GM19467 (cell line): ENCODE measurements around the gene STAT5B.
"Not testable (repeated sequence)": the region's sequence is repeated elsewhere in the genome, so short reads cannot be mapped to it uniquely, and the experiment has no call there.

Experiments
- ATAC-seq: cut with Tn5 transposase; IDR thresholded peaks from one replicate; pipeline ENCODE4 v1.9.1; 2021; ENCODE audit warnings: mild to moderate bottlenecking, moderate library complexity; ENCODE audit not compliant: unreplicated experiment

The STAT5B gene

GRCh38 chr17:42307362-42307927, 31.3 kb upstream of the STAT5B start:
- no peak for ATAC-seq

GRCh38 chr17:42306385-42306667, 30.1 kb upstream of the STAT5B start:
- no peak for ATAC-seq

DNA sequence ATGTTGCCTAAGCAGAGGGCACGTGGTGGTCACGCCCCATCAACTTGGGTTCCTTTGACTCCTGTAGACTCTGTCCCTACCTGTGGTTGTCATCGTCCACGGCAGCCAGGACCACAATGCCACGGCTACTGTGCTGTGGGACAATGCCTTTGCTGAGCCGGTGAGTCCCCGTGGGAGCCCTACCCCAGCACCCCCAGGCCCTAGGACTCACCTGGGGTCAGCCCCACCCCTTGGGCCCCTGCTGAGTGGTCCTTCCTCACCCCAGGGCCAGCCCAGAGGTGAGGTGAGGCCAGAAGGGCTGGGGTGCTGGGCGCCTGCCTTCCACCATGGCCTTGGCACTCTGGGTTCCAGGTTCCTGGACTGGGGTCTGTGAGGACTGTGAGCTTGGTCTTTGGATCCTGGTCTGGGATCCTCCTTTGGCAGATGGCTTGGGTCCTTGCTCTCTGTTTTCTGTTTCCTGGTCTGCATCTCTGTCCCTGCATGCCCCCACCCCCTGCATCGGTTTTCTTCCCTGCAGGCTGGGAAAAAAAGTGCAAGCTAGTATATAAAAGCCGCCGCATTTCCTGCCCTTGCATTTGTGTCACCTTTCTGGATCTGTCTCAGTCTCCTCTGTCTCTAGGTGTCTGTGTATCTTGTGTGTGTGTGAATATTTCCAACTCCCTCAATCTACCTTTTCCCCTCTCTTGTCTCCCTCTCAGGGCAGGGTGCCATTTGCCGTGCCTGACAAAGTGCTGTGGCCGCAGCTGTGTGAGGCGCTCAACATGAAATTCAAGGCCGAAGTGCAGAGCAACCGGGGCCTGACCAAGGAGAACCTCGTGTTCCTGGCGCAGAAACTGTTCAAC, 29.6 kb upstream of the STAT5B start:
- ATAC-seq = no peak

DNA sequence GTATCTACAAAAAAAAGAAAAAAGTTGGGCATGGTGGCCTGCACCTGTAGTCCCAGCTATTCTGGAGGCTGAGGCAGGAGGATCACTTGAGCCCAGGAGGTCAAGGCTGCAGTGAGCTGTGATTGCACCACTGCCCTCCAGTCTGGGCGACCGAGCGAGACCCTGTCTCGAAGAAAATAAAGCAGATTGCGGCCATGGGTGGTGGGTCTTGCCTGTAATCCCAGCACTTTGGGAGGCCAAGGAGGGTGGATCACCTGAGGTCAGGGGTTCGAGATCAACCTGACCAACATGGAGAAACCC, 28.8 kb upstream of the STAT5B start:
- ATAC-seq = not testable (repeated sequence)

DNA sequence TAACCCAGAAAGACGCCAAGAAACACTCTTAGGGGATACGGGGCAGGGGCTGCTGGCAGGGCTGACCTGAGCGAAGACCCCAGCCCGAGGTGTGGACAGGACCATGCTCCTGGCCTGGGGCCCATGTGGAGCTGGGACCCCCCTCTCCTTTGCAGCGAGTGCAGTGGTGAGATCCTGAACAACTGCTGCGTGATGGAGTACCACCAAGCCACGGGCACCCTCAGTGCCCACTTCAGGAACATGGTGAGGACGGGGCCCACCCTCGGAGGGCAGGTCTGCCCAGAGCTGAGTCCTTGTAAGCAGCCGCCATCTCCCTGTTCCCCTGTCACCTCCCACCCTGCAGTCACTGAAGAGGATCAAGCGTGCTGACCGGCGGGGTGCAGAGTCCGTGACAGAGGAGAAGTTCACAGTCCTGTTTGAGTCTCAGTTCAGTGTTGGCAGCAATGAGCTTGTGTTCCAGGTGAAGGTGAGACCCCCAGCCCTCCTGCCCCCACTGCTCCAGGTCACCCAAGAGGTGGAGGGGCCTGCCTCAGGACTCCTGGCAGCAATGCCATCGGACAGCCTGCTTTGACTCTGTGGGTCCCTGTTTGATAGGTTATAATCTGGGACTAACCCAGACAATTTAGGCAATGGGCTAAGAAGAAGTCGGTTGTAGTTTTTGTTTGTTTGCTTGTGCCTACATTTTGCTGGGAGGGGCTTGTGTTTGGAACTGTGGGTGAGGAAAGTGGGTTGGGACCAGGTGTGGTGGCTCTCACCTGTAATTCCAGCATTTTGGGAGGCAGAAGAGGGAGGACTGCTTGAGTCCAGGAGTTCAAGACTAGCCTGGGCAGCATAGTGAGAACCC, 28.2 kb upstream of the STAT5B start:
- no peak for ATAC-seq

- ATAC-seq = no peak
Observed at GRCh38 chr17:42303694-42304093, 27.5 kb upstream of the STAT5B start.

- no peak for ATAC-seq
Observed at GRCh38 chr17:42301022-42301421, 24.8 kb upstream of the STAT5B start.

DNA sequence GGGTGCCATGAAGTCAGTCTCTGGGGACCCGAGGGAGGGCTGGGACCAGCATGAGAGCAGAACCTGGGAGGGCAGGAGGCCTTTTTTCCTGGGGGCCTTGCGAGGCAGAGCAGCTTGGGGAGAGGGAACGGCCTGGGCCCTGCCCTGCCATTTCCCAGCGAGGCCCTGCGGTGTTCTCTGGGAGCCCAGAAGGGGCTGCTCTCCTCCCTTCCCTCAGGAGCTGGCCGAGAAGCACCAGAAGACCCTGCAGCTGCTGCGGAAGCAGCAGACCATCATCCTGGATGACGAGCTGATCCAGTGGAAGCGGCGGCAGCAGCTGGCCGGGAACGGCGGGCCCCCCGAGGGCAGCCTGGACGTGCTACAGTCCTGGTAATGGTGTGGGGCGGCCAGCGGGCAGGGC, 23.7 kb upstream of the STAT5B start:
- not testable (repeated sequence) for ATAC-seq

DNA sequence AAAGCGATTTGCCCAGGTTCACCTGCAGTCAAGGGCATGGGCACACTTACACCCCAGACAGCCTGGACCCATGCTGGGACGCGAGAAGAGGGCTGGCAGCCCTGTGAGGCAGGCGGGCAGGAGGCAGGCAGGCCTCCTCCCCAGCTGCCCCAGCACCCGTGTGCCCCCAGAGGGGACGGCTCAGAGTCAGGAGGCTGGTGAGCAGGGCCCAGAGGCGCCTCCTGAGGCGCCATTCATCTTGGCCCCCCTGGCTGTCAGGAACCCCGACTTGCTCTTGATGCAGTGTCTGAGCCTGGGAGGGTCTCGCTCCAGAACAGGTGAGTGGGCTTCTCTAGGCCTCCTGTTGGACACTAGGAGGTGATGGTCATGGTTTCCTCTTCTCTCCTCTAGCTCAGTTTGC, 23.2 kb upstream of the STAT5B start:
- ATAC-seq = not testable (repeated sequence)

GRCh38 chr17:42297775-42298174, 21.6 kb upstream of the STAT5B start:
- ATAC-seq = not testable (repeated sequence)

GRCh38 chr17:42296012-42296411, 19.8 kb upstream of the STAT5B start:
- no peak for ATAC-seq

GRCh38 chr17:42294469-42295398, 18.5 kb upstream of the STAT5B start:
- ATAC-seq = no peak

DNA sequence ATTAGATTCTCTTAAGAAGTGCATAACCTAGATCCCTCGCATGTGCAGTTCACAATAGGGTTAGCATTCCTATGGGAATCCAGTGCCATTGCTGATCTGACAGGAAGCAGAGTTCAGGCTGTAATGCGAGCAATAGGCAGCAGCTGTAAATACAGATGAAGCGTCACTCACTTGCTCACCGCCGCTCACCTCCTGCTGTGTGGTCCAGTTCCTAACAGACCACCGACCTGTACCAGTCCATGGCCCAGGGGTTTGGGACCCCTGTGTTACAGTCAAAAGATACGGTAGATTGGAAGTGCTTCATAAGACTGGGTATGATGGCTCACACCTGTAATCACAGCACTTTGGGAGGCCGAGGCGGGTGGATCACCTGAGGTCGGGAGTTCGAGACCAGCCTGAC, 14.9 kb upstream of the STAT5B start:
- ATAC-seq = no peak

DNA sequence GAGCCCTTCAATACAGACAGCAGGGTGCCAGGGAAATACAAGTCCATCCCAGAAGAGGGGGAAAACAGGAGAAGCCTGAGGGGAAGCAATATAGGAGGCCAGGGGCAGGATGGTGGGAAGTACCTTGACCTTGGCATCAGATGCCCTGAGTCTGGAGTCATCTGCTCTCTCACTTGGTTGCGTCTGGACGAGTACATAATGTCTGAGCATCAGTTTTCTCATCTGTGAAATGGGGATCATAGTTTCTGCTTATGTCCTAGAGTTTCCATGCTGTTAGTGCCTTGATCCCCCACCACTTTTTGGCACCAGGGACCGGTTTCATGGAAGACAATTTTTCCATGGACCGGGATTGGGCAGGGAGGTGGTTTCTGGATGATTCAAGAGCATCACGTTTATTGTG, 14.4 kb upstream of the STAT5B start:
- ATAC-seq = no peak

GRCh38 chr17:42289611-42290181, 13.5 kb upstream of the STAT5B start:
- no peak for ATAC-seq

GRCh38 chr17:42288803-42289610, 12.8 kb upstream of the STAT5B start:
- no peak for ATAC-seq

GRCh38 chr17:42287977-42288802, 12.0 kb upstream of the STAT5B start, which contains the start of gene STAT5A:
Gene STAT5A, plus strand, starts transcription at chr17:42288498. Its CDS starts 914 bp downstream, at chr17:42289412.
- ATAC-seq = no peak

- ATAC-seq = no peak
Observed at GRCh38 chr17:42287305-42287976, 11.2 kb upstream of the STAT5B start.
